Measurements from ENCODE around the gene ROBO2.

DNA sequence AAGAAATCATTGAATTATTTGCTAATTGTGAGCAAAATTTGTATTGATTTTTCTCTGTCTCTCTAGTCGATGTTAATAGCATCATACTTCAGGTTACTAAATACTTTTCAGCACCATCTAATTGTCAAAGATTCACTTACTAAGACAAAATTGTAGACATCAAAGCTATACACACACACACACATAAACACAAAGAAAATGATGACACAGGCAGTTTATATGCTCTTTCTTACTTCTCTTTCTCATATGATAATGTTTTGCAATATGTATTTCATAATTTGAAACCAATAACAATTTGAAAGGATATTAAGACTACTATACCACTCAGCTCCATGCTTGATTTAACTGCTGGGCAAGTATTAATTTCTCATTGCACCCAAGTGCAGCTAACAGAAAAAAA lies 406.2 kb downstream of the ROBO2 start:
- TF ChIP-seq, protein P1, sequence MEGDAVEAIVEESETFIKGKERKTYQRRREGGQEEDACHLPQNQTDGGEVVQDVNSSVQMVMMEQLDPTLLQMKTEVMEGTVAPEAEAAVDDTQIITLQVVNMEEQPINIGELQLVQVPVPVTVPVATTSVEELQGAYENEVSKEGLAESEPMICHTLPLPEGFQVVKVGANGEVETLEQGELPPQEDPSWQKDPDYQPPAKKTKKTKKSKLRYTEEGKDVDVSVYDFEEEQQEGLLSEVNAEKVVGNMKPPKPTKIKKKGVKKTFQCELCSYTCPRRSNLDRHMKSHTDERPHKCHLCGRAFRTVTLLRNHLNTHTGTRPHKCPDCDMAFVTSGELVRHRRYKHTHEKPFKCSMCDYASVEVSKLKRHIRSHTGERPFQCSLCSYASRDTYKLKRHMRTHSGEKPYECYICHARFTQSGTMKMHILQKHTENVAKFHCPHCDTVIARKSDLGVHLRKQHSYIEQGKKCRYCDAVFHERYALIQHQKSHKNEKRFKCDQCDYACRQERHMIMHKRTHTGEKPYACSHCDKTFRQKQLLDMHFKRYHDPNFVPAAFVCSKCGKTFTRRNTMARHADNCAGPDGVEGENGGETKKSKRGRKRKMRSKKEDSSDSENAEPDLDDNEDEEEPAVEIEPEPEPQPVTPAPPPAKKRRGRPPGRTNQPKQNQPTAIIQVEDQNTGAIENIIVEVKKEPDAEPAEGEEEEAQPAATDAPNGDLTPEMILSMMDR (IDR thresholded peaks at IDR 0.05 in 2 of 3, conservative IDR thresholded peaks at IDR 0.05 in 1 of 3; ENCODE audit: borderline replicate concordance in 1 of 3, insufficient read depth in 1 of 3, low read depth in 2 of 3, low read length in 2 of 3) = no peak
- TF ChIP-seq EZH2 (IDR thresholded peaks at IDR 0.05) (no peak), POLR2AphosphoS5 (IDR thresholded peaks at IDR 0.05; ENCODE audit: low read depth, low read length) (no peak), POLR2A (IDR thresholded peaks at IDR 0.05; ENCODE audit: borderline replicate concordance, extremely low read depth, insufficient read depth, insufficient read length) (no peak), ZNF274 (IDR thresholded peaks at IDR 0.05; ENCODE audit: low read depth, low read length) (no peak), ELF1 (IDR thresholded peaks at IDR 0.05; ENCODE audit: borderline replicate concordance, low read depth) (no peak), SP1 (IDR thresholded peaks at IDR 0.05; ENCODE audit: low read depth) (no peak), CEBPB (IDR thresholded peaks at IDR 0.05; ENCODE audit: low read depth) (no peak), ZFX (IDR thresholded peaks at IDR 0.05) (no peak), JUND (IDR thresholded peaks at IDR 0.05) (no peak), EZH2phosphoT487 (IDR thresholded peaks at IDR 0.05; ENCODE audit: borderline replicate concordance) (no peak), ATF3 (IDR thresholded peaks at IDR 0.05) (no peak)
- TF ChIP-seq, protein P2, sequence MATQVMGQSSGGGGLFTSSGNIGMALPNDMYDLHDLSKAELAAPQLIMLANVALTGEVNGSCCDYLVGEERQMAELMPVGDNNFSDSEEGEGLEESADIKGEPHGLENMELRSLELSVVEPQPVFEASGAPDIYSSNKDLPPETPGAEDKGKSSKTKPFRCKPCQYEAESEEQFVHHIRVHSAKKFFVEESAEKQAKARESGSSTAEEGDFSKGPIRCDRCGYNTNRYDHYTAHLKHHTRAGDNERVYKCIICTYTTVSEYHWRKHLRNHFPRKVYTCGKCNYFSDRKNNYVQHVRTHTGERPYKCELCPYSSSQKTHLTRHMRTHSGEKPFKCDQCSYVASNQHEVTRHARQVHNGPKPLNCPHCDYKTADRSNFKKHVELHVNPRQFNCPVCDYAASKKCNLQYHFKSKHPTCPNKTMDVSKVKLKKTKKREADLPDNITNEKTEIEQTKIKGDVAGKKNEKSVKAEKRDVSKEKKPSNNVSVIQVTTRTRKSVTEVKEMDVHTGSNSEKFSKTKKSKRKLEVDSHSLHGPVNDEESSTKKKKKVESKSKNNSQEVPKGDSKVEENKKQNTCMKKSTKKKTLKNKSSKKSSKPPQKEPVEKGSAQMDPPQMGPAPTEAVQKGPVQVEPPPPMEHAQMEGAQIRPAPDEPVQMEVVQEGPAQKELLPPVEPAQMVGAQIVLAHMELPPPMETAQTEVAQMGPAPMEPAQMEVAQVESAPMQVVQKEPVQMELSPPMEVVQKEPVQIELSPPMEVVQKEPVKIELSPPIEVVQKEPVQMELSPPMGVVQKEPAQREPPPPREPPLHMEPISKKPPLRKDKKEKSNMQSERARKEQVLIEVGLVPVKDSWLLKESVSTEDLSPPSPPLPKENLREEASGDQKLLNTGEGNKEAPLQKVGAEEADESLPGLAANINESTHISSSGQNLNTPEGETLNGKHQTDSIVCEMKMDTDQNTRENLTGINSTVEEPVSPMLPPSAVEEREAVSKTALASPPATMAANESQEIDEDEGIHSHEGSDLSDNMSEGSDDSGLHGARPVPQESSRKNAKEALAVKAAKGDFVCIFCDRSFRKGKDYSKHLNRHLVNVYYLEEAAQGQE (IDR thresholded peaks at IDR 0.05; ENCODE audit: low read depth) = no peak

All from HCT116 (cell line).